HEK293 (cell line): Measurements from ENCODE around the gene EID3.

ENCODE experiments used
- CTCF ChIA-PET: fragments of 350-600 bp; formaldehyde crosslinking; extraction: SDS; loops from one replicate; lab custom pipeline; 2021; ENCODE audit warnings: antibody characterized with exemption; lab: Yijun Ruan, JAX
- POLR2A ChIA-PET: fragments of 300-600 bp; formaldehyde crosslinking; extraction: SDS; loops from one replicate; lab custom pipeline; 2020; ENCODE audit warnings: antibody characterized with exemption, inconsistent platforms; lab: Yijun Ruan, JAX
- H3K27ac ChIP-seq: fragments of 200-500 bp; sonication (Bioruptor generic); 2 replicates; pipeline ENCODE4 v1.5.1; 2014; ENCODE audit warnings: low read depth, low read length, control low read depth, inconsistent platforms; ENCODE audit errors: extremely low read depth
- H3K36me3 ChIP-seq, 2 experiments: fragments of 200-500 bp in 1 of 2; sonication (Bioruptor generic) in 1 of 2; 1 replicate in 1 of 2; 2 replicates in 1 of 2; pipeline ENCODE4 v1.5.1; 2014 to 2017; ENCODE audit warnings: inconsistent platforms in 2 of 2, low read length in 2 of 2; ENCODE audit not compliant: control insufficient read depth in 2 of 2, insufficient read depth in 1 of 2
- H3K4me1 ChIP-seq: fragments of 200-500 bp; sonication (Bioruptor generic); 2 replicates; pipeline ENCODE4 v1.5.1; 2014; ENCODE audit warnings: mild to moderate bottlenecking, low read length, inconsistent platforms; ENCODE audit not compliant: control insufficient read depth, insufficient read depth
- H3K4me3 ChIP-seq: 2 replicates; pipeline ENCODE4 v1.5.1; 2011; ENCODE audit warnings: low read depth, mild to moderate bottlenecking, control low read depth, low read length, moderate library complexity
- H3K9me3 ChIP-seq: fragments of 200-500 bp; sonication (Bioruptor generic); 2 replicates; pipeline ENCODE4 v1.5.1; 2014; ENCODE audit warnings: low read depth, low read length, inconsistent platforms; ENCODE audit not compliant: control insufficient read depth, insufficient read depth
- ATF2 ChIP-seq: fragments of 450-650 bp; formaldehyde crosslinking; IDR thresholded peaks from 2 replicates; pipeline ENCODE4 v1.5.1; 2016; ENCODE audit warnings: missing biosample characterization, missing genetic modification characterization, low read depth
- GLI2 ChIP-seq: fragments of 450-650 bp; formaldehyde crosslinking; IDR thresholded peaks from 2 replicates; pipeline ENCODE4; 2017; ENCODE audit warnings: missing biosample characterization, missing genetic modification characterization, low read depth, borderline replicate concordance
- GLIS1 ChIP-seq: fragments of 450-650 bp; formaldehyde crosslinking; IDR thresholded peaks from 2 replicates; pipeline ENCODE4 v1.5.1; 2016; ENCODE audit warnings: missing biosample characterization, missing genetic modification characterization
- IKZF3 ChIP-seq: fragments of 450-650 bp; IDR thresholded peaks from 2 replicates; pipeline ENCODE4 v1.5.0; 2018; ENCODE audit warnings: missing biosample characterization, mild to moderate bottlenecking, missing genetic modification characterization, moderate library complexity
- INSM2 ChIP-seq: fragments of 450-650 bp; formaldehyde crosslinking; IDR thresholded peaks from 2 replicates; pipeline ENCODE4 v1.5.1; 2016; ENCODE audit warnings: missing biosample characterization, missing genetic modification characterization
- KLF17 ChIP-seq: fragments of 450-650 bp; formaldehyde crosslinking; IDR thresholded peaks from 2 replicates; pipeline ENCODE4 v1.5.1; 2016; ENCODE audit warnings: missing biosample characterization, missing genetic modification characterization
- SP2 ChIP-seq: fragments of 450-650 bp; formaldehyde crosslinking; IDR thresholded peaks from 2 replicates; pipeline ENCODE4 v1.5.1; 2016; ENCODE audit warnings: missing biosample characterization, missing genetic modification characterization
- ZBTB20 ChIP-seq: fragments of 450-650 bp; formaldehyde crosslinking; IDR thresholded peaks from 2 replicates; pipeline ENCODE4 v1.5.1; 2016; ENCODE audit warnings: missing biosample characterization, missing genetic modification characterization
- ZBTB8A ChIP-seq: fragments of 450-650 bp; formaldehyde crosslinking; IDR thresholded peaks from 2 replicates; pipeline ENCODE4 v1.5.1; 2016; ENCODE audit warnings: missing biosample characterization, missing genetic modification characterization
- ZEB2 ChIP-seq: fragments of 450-650 bp; formaldehyde crosslinking; IDR thresholded peaks from 2 replicates; pipeline ENCODE4 v1.5.1; 2016; ENCODE audit warnings: missing biosample characterization, missing genetic modification characterization
- ZNF169 ChIP-seq: fragments of 450-650 bp; formaldehyde crosslinking; IDR thresholded peaks from 2 replicates; pipeline ENCODE4 v1.5.1; 2016; ENCODE audit warnings: missing biosample characterization, missing genetic modification characterization
- ZNF174 ChIP-seq: fragments of 450-650 bp; formaldehyde crosslinking; IDR thresholded peaks from 2 replicates; pipeline ENCODE4 v1.5.0; 2017; ENCODE audit warnings: missing biosample characterization, mild to moderate bottlenecking, missing genetic modification characterization
- ZNF2 ChIP-seq: fragments of 450-650 bp; formaldehyde crosslinking; IDR thresholded peaks from 2 replicates; pipeline ENCODE4 v1.5.1; 2016; ENCODE audit warnings: missing biosample characterization, missing genetic modification characterization
- ZNF211 ChIP-seq: fragments of 450-650 bp; formaldehyde crosslinking; IDR thresholded peaks from 2 replicates; pipeline ENCODE4 v1.5.1; 2016; ENCODE audit warnings: low read depth, missing biosample characterization, missing genetic modification characterization
- ZNF311 ChIP-seq: fragments of 450-650 bp; formaldehyde crosslinking; IDR thresholded peaks from 2 replicates; pipeline ENCODE4 v1.5.1; 2017; ENCODE audit warnings: missing biosample characterization, missing genetic modification characterization, borderline replicate concordance
- ZNF335 ChIP-seq: fragments of 450-650 bp; formaldehyde crosslinking; conservative IDR thresholded peaks from 2 replicates; pipeline ENCODE4 v1.5.1; 2016; ENCODE audit warnings: missing biosample characterization, missing genetic modification characterization
- ZNF391 ChIP-seq: fragments of 450-650 bp; formaldehyde crosslinking; IDR thresholded peaks from 2 replicates; pipeline ENCODE4 v1.5.1; 2016; ENCODE audit warnings: low read depth, missing biosample characterization, missing genetic modification characterization, borderline replicate concordance
- ZNF501 ChIP-seq: fragments of 450-650 bp; formaldehyde crosslinking; IDR thresholded peaks from 2 replicates; pipeline ENCODE4 v1.5.1; 2016; ENCODE audit warnings: missing biosample characterization, missing genetic modification characterization
- ZNF580 ChIP-seq: fragments of 450-650 bp; formaldehyde crosslinking; IDR thresholded peaks from 2 replicates; pipeline ENCODE4 v1.5.1; 2016; ENCODE audit warnings: missing biosample characterization, missing genetic modification characterization
- ZNF600 ChIP-seq: fragments of 450-650 bp; formaldehyde crosslinking; IDR thresholded peaks from 2 replicates; pipeline ENCODE4 v1.5.1; 2016; ENCODE audit warnings: missing biosample characterization, missing genetic modification characterization
- ZNF701 ChIP-seq: fragments of 450-650 bp; formaldehyde crosslinking; IDR thresholded peaks from 2 replicates; pipeline ENCODE4 v1.5.1; 2016; ENCODE audit warnings: missing biosample characterization, missing genetic modification characterization
- ZNF830 ChIP-seq: fragments of 450-650 bp; IDR thresholded peaks from 2 replicates; pipeline ENCODE4 v1.5.0; 2018; ENCODE audit warnings: missing biosample characterization, missing genetic modification characterization, low read depth, mild to moderate bottlenecking, moderate library complexity
- ZNF843 ChIP-seq: fragments of 450-650 bp; formaldehyde crosslinking; IDR thresholded peaks from 2 replicates; pipeline ENCODE4 v1.5.1; 2016; ENCODE audit warnings: missing biosample characterization, missing genetic modification characterization
- TF ChIP-seq, protein P1 (sequence below): fragments of 450-650 bp; formaldehyde crosslinking; IDR thresholded peaks from 2 replicates; pipeline ENCODE4 v1.5.1; 2017; ENCODE audit warnings: missing biosample characterization, missing genetic modification characterization
- TF ChIP-seq, protein P2 (sequence below): fragments of 450-650 bp; formaldehyde crosslinking; IDR thresholded peaks from 2 replicates; pipeline ENCODE4 v1.5.1; 2016; ENCODE audit warnings: missing biosample characterization, missing genetic modification characterization

The EID3 gene

DNA sequence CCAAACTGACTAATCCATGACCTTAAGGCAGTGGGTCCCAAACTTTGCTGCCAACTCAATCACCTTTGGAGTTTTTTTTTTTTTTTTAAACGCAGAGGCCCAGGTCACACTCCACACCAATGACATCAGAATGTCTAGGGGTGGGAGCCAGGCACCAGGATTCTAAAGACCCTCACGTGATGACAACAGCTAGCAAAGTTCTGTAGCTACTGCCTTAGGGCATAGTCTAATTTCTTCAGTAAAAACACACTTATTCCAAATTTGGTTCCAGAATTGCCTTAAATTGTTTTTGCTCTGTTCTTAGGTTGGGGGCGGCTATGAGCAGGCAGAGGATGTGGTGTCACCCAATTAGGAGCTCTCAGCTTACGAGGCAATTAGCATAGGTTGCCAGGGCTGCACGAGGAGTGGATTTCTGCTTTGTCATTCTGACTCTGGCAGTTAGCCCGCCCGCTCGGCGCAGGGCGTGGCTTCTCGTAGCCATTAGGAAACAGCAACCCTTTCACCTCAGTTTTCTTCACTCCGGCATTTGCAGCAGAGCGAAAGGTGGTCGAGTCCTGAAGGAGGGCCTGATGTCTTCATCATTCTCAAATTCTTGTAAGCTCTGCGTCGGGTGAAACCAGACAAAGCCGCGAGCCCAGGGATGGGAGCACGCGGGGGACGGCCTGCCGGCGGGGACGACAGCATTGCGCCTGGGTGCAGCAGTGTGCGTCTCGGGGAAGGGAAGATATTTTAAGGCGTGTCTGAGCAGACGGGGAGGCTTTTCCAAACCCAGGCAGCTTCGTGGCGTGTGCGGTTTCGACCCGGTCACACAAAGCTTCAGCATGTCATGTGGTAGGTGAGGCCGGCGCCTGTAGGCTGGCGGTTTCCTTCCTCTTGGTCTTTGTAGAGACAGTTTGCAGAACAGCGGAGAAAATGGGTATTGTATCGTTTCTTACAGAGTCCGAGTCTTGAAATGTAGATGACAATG is 16.7 kb upstream of the EID3 start (continued):
- TF ChIP-seq ATF2 (tag by site-specific recombination): peak; percentile 45; the same call in 1 of the 2 replicates
- TF ChIP-seq, protein P1, sequence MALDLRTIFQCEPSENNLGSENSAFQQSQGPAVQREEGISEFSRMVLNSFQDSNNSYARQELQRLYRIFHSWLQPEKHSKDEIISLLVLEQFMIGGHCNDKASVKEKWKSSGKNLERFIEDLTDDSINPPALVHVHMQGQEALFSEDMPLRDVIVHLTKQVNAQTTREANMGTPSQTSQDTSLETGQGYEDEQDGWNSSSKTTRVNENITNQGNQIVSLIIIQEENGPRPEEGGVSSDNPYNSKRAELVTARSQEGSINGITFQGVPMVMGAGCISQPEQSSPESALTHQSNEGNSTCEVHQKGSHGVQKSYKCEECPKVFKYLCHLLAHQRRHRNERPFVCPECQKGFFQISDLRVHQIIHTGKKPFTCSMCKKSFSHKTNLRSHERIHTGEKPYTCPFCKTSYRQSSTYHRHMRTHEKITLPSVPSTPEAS (tag by site-specific recombination): no peak
- no peak for TF ChIP-seq GLI2
- peak; percentile 97 for TF ChIP-seq ZNF501 (tag by site-specific recombination)
- no peak for TF ChIP-seq ZNF311 (tag by site-specific recombination)
- no peak for TF ChIP-seq ZNF701 (tag by site-specific recombination)
- peak; percentile 81 for TF ChIP-seq ZNF335 (tag by site-specific recombination)
- peak; percentile 87 for TF ChIP-seq SP2
- TF ChIP-seq INSM2 (tag by site-specific recombination): 0 out of 2 replicates have a peak, but pooled peaks have one; percentile 9
- no peak for TF ChIP-seq ZNF169 (tag by site-specific recombination)

DNA sequence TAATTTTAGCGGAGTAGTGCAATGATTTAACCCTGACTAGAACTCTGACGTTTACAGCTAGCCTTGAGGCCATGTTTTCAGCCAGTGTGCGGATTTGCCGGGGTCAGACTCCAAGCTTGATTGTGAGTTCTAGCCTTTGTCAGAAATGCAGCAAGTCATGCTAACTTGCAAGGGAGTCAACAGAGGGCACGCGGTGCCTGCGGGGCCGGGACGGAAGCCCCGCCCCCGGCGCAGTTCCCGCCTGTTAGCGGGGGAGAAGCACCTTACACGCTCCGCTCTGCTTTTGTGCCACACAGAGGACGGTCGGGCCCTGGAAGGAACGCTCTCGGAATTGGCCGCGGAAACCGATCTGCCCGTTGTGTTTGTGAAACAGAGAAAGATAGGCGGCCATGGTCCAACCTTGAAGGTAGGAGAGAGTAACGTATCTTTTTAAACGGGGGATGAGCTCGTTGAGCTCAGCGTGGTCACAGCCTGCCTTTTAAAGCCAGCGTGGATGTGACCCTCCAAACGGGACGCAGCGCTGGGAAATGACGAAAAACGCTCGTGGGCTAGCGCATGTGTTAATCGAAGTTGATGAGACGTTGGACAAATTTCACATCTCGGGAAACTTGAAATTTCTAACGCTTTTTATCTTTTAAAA is 14.8 kb upstream of the EID3 start:
- Histone ChIP-seq H3K27ac (peak overlapping the region; percentile 86), H3K4me1 (peaks cover 7% of the 10 kb centered on the region; the same call in 1 of the 2 replicates), H3K9me3 (no peaks in the 10 kb centered on the region), H3K36me3 (peaks cover 9 to 27% of the 10 kb centered on the region in 2 experiments; a peak in 2 of 3 replicates), H3K4me3 (peak overlapping the region; percentile 79)
- ChIA-PET POLR2A (interaction anchor here (0.9 to 4.2 kb wide), 8 partner anchors 12 to 151 kb away, joined by 3 to 59 read pairs (median 4); partner anchors contain the start of gene NFYB), CTCF (interaction anchor here (0.6 to 1.8 kb wide), 8 partner anchors 15 to 885 kb away, joined by 3 to 5 read pairs (median 3); partner anchors contain the start of gene EID3)
- TF ChIP-seq ZNF174 (tag by site-specific recombination) (no peak), ZNF600 (tag by site-specific recombination) (peak; percentile 96), INSM2 (tag by site-specific recombination) (peak; percentile 71), ZNF211 (tag by site-specific recombination) (no peak), ZNF843 (tag by site-specific recombination) (peak; percentile 31; the same call in 1 of the 2 replicates), ZNF335 (tag by site-specific recombination) (peak; percentile 46), IKZF3 (peak; percentile 29; the same call in 1 of the 2 replicates), ZEB2 (tag by site-specific recombination) (peak; percentile 85), GLIS1 (peak; percentile 61; the same call in 1 of the 2 replicates), ZNF391 (tag by site-specific recombination) (no peak), SP2 (peak; percentile 79), ZNF2 (tag by site-specific recombination) (peak; percentile 75), ZNF830 (no peak), KLF17 (peak; percentile 47; the same call in 1 of the 2 replicates), ZBTB8A (tag by site-specific recombination) (peak; percentile 70), ZNF580 (tag by site-specific recombination) (peak; percentile 40; the same call in 1 of the 2 replicates), ZBTB20 (tag by site-specific recombination) (peak; percentile 73; the same call in 1 of the 2 replicates)
- TF ChIP-seq, protein P2, sequence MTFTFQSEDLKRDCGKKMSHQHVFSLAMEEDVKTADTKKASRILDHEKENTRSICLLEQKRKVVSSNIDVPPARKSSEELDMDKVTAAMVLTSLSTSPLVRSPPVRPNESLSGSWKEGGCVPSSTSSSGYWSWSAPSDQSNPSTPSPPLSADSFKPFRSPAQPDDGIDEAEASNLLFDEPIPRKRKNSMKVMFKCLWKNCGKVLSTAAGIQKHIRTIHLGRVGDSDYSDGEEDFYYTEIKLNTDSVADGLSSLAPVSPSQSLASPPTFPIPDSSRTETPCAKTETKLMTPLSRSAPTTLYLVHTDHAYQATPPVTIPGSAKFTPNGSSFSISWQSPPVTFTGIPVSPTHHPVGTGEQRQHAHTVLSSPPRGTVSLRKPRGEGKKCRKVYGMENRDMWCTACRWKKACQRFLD: no peak
